AML-193 (cell line): Measurements from ENCODE around the gene UBE2I.
"Not testable (repeated sequence)": the region's sequence is repeated elsewhere in the genome, so short reads cannot be mapped to it uniquely, and the experiment has no call there.

Source experiments
- DNase-seq, 2 experiments: peaks; one replicate each; lab custom pipeline; 2025; lab: John Stamatoyannopoulos, UW

The UBE2I gene

DNA sequence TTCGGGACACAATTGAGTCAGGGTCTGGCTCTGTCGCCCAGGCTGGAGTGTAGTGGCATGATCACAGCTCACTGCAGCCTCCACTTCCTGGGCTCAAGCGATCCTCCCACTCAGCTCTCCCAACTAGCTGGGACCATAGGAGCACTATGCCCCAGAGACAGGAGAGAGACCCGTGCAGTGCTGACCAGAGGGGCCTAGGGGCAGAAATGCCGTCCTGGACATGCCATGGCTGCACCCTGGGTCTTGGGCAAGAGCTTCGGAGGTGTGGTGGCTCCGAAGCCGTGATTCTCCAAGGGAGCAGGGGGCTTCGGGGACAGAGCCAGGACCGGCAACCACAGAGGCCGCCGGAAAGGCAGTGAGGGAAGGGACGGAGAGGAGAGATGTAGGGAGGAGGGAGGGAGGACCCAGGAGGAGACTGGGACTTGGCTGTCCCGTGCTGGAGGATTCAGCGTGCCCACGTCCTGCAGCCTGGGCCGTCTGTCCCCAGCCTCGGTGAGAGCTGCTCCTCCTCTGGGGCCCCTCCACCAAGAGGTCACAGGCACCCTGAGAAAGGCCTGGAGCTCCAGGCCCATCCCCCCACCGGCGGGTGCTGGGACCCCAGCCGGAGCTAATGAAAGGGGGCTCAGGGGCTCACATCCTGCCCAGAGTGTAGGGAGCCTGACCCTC is 31.7 kb upstream of the UBE2I start:
- no peak for DNase-seq

DNA sequence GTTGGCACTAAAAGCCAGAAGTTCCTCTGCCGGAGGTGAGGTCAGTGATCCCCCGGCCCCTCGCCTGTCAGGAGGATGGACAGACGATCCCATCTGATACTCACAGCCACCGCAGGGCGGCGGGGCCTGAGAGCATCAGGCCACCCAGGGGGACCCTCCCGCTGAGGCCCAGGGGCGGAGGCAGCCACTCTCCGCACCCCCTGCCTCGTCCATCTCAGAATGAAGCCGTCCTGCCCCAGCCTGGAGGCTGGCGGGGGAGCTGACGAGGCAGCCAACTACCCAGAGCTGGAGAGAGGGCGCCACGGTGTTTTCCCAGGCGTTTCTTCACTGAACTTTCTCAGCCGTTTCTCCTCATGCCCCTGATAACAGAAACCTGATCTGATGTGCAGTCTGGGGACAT is 31.0 kb upstream of the UBE2I start:
- no peak for DNase-seq

DNA sequence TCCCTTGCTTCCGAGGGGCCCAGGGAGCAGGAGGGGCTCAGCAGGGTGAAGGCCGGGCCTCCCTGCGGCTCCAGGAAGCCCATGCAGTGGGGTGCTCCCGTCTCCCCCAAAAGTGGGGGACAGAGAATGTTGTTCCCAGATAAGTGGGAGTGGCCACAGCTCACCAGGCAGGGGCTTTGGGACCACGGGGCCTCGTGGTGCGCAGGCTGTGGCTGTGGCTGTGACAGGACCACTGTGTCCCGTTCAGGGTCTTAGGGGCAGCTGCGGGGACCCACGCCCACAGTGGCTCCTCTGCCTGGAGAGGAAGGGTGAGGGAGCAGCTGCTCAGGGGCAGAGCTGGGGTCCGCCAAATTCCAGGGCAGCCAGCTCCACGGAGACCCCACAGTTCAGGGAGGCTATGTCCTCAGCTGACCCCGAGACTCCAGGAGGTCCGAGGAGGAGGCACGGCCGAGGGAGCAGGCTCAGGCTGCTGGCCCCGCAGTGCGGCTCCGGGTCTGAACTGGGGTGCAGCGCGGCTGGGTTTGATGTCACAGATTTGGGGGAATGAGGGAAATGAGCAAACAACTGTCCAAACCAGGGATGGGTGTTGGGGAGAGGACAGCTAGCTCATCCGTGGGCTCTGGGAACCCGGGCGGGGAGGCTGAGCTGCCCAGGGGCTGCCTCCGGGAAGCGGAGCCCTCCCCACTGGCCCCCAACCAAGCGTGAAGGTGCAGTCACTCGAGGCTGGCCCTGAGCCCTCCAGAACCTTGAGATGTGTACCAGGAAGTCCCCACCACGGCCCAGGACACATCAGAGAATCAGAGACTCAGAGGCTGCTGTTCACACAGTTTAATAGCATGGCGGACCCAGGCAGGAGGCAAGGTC is 30.1 kb upstream of the UBE2I start:
- no peak for DNase-seq

DNA sequence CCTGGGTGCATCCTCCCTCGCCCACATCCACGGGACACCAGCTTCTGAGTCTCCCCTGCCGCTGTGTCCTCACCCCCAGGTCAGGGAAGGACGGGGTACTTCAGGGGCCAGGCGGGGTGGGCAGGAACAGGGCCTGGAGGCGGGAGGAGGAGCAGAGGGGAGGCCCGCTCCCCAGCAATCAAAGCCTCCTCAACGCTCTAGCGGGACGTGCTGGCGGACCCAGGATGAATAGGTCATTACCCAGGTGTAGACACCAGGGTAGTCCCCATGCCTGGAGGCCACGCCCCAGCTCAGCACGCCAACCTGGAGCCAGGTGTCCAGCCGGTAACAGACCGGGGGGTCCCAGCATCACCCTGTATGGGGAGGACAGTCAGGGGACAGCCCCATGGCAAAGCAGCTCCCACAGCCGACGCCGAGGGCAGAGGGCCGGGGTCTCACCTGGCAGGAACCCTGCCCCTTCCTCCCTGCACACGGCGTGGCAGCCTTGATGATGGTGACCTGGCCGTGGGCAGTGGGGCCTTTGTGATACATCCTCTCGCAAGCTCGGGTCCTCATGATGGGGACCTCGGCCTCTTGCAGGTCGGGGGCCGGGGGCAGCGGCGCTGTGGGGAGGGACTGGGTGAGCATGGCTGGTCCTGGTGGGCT is 29.4 kb upstream of the UBE2I start:
- DNase-seq: no peak

DNA sequence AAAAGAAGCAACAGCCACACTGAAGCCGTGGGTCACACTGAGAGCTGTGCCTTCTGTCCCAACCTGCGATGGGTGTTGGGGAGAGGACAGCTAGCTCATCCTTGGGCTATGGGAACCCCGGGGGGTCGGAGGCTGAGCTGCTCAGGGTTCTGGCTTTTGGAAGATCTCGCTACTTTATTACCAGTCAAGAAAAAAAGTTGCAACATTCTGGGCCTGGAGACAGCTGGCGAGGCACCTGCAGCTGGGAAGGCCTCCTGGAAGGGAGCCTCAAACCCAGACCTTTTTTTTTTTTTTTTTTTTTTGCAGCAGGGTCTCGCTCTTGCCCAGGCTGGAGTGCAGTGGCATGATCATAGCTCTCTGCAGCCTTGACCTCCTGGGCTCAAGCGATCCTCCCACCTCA is 28.7 kb upstream of the UBE2I start:
- DNase-seq: no peak

DNA sequence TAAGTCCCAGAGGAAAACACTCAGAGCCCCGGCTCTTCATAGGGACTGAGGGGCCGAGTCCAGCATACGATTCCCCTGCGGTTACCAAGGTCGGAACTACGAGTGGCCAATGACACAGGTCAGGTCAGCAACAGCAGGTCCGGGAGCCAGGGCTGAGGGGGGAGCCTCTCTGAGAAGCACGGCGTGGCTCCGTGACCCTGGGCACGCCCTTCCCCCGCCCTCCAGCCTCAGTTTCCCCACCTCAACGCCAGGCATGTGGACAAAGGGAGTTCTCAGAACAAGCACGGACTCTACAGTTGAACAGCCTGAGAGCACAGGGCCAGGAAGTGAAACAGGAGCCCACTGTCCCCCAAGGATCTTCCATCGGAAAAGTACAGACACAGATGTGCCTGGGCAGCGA is 27.9 kb upstream of the UBE2I start:
- DNase-seq: no peak

DNA sequence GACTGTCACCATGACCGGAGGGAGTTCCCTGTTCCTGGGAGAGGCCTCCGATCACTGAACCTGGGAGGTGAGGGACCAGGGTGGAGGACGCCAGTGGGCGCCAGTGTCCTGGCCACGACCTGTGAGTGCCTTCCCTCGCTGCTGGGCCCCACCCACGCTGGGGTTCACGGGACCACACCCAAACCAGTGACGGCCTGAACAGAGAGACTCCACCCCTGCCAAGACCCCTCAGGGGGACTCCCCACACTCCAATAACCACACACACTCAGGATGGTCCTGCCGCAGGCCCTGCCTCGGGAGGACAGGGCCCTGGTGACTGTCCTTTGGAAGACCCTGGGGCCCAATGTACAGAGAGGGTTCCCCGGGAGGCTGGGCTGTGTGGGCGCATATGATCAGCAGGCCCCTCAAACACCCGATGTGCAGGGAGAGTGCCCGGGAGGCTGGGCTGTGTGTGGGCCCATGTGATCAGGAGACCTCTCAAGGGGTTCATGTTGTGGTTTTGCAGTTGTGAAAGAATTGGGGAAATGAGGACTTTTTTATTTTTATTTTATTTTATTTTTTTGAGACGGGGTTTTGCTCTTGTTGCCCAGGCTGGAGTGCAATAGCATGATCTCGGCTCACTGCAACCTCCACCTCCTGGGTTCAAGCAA is 27.0 kb upstream of the UBE2I start:
- no peak for DNase-seq

DNA sequence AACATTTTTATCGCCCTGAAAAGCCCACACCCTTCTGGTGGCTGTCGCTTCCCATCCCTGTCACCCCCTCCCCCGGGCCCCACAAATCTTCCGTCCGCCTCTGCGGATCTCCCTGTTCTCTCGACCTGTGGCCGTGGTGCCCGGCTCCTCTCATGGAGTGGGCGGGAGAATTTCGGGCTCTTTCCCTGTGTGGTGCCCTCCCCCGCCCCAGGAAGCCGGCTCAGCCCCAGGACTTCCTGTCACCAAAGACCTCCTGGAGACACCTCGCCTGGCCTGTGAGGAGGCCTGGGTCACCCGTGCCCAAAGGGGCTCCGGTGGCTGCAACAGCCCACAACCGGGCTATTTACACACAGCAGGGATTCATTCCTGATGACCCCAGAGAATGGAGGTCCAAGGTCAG is 26.1 kb upstream of the UBE2I start:
- no peak for DNase-seq

DNA sequence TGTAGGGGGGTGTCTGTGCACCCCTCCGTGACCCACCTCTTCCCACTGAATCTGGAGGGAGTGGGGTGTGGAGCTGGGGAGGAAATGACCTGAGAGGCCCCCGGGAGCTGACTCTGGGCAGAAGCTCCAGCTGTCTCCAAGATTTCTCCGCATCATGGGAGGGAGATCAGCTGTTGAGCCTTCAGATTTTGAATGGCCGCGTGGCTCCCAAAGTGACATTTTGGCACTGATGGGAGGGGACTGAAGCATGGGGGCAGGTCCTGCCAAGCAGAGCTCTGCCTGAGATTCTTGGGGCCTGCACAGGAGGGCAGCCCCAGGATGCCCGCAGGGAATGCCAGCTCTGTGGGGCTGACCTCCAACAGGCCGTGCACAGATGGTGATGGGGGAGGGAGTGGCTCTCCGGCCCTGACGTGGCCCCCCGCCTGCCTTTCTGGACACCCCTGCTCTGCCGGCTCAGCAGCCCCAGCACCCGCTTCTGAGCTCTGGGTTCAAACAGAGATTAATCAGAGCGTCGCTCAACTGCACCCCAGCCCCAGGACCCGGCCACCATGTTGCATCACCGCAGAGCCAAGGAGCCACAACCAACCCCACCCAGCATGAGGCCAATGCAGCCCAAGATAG is 25.3 kb upstream of the UBE2I start:
- no peak for DNase-seq

DNA sequence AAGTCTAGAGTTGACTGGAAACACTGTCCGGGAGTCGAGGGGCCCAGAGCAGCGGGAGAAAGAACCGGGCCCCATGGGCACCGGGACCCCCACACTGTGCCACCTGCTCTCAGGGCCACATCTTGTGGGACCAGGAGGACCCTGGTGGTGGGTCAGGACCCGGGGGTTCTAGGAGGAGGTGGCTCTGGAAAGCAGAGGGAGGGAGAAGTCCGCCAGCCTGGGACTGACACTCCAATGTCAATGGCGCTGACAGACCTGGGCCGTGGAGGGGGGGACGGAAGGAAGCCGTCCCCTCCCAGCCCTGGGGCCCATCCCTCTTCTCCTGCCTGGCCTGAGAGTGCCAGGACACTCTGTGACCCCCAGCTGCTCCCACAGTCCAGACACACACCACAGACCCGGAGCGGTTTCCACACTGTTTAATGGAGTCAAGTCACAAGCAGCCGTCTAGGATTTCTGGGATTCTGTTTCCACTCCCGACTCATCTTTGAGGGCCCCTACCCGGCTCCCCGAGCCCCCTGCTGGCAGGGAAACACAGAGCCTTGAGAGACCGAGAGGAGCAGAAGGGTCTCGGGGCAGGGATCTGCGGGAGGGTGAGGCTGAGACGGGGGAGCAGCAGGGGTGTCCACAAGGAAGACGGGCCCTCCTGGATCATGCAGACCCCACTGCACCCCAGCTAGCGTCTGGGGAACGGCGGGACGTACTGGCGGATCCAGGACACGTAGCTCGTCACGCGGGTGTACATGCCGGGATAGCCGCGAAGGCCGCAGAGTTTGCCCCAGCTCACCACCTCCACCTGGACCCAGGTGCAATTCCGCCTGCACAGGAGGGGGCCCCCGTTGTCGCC is 23.5 kb upstream of the UBE2I start:
- DNase-seq: no peak

DNA sequence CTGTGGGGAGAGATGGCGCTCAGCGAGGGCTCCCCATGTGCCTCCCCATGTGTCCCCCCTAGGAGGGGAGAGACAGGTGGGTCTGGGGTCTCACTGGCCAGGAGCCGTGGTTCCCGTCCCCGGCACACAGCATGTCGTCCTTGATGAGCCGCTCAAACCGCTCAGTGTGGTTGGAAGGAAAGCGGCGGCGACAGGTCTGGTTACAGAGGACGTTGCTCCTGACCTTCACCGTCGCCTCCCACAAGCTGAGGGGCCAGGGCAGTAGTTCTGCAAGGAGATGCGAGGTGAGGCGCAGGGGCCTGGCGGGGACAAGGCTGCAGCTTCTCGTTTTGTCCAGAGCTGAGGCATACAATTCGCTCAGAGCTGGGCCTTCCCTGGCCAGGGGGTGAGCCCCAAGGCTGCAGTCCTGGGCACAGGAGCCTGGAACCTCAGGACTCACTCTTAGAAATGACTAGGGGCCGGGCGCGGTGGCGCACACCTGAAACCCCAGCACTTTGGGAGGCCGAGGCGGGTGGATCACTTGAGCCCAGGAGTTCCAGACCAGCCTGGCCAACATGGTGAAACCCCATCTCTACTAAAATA is 22.8 kb upstream of the UBE2I start:
- DNase-seq: no peak

DNA sequence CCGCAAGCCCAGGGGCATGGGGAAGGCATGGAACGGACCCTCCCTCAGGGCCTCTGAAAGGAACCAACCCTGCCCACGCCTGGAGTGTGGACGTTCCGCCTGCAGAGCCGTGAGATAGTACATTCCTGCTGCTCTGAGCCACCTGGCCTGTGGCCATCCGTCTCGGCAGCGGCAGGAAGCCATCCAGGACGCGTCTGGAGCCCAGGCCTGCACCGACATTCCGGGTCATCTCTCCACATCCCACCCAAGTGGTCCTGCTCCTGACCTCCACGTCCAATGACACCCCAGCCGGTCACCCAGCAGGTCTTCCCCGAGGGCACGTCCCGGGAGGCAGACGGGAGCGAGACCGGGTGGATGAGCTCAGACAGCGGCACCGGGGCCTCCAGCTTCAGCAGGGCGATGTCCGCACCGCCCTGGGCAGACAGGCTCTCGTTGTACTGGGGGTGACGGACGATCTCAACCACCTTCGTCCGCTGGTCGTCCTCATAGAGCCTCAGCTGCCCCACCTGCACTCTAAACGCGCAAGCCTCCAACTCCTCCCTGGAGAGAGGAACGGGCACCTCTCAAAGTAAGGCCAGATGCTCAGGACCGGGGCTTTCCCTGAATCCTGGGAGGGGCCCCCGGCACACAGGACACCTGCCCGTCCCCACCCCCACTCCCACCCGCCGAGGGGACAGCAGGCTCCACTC is 21.3 kb upstream of the UBE2I start:
- DNase-seq: no peak

DNA sequence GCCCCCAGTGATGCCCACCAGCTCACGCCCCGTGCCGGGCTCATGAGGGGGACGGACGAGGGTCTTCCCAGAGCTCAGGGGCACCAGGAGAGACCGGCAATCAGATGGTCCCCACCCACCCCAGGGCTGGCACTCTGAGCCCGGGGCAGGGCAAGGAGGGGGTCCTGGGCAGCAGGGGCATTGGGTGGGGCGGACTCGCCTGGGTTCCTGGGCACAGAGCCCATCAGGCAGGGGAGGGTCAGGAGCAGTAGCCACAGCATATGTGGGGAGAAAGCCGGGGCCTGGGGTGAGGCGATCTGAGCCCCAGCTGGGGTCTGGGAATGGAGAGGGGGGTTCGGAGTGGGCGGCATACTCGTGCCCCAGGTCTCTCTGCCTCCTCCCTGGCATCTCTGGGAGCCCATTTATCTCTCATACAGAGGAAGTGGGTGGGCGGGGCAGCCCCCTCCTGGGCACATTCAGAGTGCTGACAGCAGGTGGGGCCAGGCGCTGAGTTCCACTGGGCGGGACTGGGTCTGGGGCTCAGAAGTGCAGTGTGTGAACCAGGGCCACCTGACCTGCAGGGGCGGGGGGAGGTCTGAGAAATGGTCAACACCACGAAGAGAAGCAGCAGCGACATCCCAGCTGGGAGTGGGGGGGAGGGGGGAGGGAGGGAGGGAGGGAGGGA is 20.5 kb upstream of the UBE2I start:
- no peak for DNase-seq

DNA sequence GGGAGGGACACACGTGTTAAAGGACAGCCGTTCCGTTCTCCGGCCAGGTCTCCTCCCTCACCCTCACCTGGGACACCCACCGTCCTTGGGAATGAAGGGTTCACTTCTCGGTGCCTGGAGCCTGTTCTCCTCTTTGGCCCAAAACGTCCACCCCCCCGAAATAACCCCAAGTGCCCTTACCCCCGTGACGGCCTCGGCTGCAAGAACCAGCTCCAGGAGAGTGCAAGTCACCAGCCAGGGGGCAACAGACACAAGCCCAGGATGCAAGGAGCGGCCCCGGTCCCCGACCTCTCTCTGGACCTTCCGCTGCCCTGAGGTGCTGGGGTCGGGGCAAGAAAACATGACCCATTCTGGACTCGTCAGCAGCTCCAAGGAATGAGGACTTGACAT is 20.0 kb upstream of the UBE2I start:
- no peak for DNase-seq

DNA sequence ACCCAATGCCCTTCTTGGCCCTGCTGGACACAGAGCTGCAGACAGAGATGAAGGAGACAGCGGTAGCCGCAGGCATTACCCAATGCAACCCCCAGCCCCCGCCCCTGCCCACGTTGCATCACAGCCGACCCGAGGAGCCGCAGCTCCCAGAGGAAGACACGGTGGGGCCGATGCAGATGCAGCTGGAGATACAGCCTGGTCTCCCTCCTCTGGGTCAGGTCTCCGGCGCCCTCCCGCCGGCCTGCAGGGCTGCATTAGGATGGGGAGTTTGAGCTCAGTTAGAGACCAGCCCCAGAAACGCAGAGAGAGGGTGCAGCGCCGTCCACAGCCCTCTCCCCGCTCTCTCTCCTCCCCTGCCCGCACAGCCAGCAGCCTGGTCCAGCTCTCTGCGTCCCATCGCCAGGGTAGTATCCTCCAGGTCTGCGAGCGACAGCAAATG is 19.4 kb upstream of the UBE2I start:
- no peak for DNase-seq

DNA sequence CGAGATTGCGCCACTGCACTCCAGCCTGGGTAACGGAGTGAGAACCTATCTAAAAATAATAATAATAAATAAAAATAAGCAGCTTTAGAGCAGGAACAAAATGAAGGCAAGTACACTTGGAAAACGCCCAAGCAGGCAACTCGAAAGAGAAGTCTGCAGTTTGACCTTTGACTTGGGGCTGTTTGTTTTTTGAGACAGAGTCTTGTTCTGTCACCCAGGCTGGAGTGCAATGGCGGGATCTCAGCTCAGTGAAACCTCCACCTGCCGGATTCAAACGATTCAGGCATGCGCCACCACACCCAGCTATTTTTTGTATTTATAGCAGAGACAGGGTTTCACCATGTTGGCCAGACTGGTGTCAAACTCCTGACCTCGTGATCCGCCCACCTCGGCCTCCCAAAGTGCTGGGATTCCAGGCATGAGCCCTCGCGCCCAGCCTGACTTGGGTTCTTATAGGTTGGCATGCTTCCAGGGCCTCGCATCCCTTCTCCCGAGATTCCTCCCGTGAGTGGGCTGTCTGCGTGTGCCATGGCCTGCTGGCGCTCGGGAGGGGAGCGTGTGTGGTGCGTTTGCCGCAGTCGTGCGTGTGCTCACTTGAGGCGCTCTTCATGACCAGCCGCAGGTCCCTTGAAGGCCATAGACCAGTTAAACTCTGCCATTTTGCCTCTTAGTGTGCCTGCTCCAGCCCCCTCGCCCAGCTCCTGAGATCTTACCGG is 18.4 kb upstream of the UBE2I start:
- DNase-seq: no peak

DNA sequence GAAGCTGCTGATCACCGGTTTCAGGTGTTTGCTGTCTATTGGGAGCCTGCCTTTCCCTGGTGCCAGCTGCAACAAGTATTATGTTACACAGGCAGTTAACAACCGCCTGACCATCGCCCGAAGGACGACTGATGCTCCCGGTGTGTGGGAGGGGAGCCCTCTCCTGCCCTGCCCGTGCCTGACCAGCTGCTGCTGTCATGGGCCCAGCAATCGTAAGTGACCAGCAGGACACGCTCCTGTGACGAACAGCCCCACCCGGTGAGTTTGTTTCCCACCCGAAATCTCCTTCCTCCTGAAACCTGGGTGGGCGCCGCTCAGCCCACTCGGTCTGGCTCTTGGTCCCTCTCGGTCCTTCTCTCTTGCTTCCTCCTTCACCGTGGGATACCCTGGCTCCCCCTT is 17.9 kb upstream of the UBE2I start:
- no peak for DNase-seq

DNA sequence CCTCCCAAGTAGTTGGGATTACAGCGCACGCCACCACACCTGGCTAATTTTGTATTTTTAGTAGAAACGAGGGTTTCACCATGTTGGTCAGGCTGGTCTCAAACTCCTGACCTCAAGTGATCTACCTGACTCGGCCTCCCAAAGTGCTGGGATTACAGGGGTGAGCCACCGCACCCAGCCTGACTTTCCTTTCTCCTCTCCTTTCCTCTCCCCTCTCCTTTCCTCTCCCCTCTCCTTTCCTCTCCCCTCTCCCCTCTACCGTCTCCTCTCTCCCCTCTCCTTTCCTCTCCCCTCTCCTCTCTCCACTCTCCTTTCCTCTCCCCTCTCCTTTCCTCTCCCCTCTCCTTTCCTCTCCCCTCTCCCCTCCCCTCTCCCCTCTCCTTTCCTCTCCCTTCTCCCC is 17.2 kb upstream of the UBE2I start:
- DNase-seq: not testable (repeated sequence)

DNA sequence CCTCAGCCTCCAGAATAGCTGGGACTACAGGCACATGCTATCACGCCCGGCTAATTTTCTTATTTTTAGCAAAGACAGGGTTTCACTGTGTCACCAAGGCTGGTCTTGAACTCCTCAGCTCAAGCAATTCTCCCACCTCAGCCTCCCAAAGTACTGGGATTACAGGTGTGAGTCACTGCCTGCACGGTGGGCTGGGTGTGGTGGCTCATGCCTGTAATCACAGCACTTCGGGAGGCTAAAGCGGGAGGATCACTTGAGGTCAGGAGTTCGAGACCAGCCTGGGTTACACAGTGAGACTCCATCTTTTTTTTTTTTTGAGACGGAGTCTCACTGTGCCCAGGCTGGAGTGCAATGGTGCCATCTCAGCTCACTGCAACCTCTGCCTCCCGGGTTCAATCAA is 16.6 kb upstream of the UBE2I start:
- not testable (repeated sequence) for DNase-seq
